Measurements from ENCODE around the gene HOTAIR.

GRCh38 chr12:54011665-54012532 is 37.1 kb upstream of the HOTAIR start:
- TF ChIP-seq CTCF (conservative IDR thresholded peaks at IDR 0.05) = no peak
- TF ChIP-seq ZFX (IDR thresholded peaks at IDR 0.05) = no peak
